Mucosa of descending colon (tissue), 3 donors: ENCODE measurements around the gene MAML2. TPM values are rescaled to one million over a fixed set of nuclear protein-coding genes. Genes with fewer than 3 reads are reported as not detected.
A peak's percentile ranks its signal among the peaks of the same experiment; 100 is the strongest.

Experiments used
- ATAC-seq: fragments of 200-7000 bp; cut with Tn5 transposase; one replicate; pipeline ENCODE4 v1.9.1; 2020; ENCODE audit warnings: mild to moderate bottlenecking, moderate library complexity
- DNase-seq, 3 donors: peaks; one replicate each; pipeline ENCODE4 v3.0.0-alpha.2; 2020
- H3K36me3 ChIP-seq: fragments of 200-600 bp; one replicate; pipeline ENCODE4 v1.8.0; 2021; ENCODE audit warnings: low read depth, mild to moderate bottlenecking
- H3K4me1 ChIP-seq: fragments of 200-600 bp; one replicate; pipeline ENCODE4 v1.8.0; 2021; ENCODE audit warnings: low read depth, mild to moderate bottlenecking
- H3K4me3 ChIP-seq: fragments of 200-600 bp; one replicate; pipeline ENCODE4 v1.8.0; 2021; ENCODE audit warnings: mild to moderate bottlenecking
- H3K9me3 ChIP-seq: fragments of 200-600 bp; one replicate; pipeline ENCODE4 v1.8.0; 2021; ENCODE audit warnings: mild to moderate bottlenecking
- CTCF ChIP-seq: fragments of 200-600 bp; IDR thresholded peaks from one replicate; pipeline ENCODE4 v1.8.0; 2022; ENCODE audit warnings: antibody characterized with exemption, mild to moderate bottlenecking
- intact Hi-C, 2 donors: fragments of 100-400 bp; cut with DNase I in 1 of 2; cut with micrococcal nuclease in 1 of 2; formaldehyde crosslinking; loops; one replicate each; pipeline versions ENCODE4 v1.11.0 to v1.11.1; 2022; cut with DNase I, micrococcal nuclease
- total RNA-seq, 3 donors: library from RNA; stranded (reverse); fragmentation: NEBNext Ultra II Directional in 2 of 3; extraction: Animal tissue kit (Norgen Biotek cat#: 25700) in 2 of 3; gene quantifications; one replicate each; pipeline versions ENCODE4 v1.2.1 to v1.2.4, GENCODE V29; 2021 to 2023
- donor health status: DM: no; HTN: no; CAD: no; lungs with moderate emphysema.
- donor health status: DM: no; HTN: no; CAD: no.
- donor health status: DM: no; HTN: yes; CAD: no.

MAML2 gene
- total RNA-seq, 3 donors from 2014 or later, result 15.2 to 26.4 (median 15.8) TPM

GRCh38 chr11:96043291-96043690 is 299.7 kb downstream of the MAML2 start:
- no peaks in the 10 kb centered on the region for H3K36me3 ChIP-seq
- no peak overlapping the region for H3K4me3 ChIP-seq
- H3K9me3 ChIP-seq, result no peaks in the 10 kb centered on the region
- intact Hi-C loops, result no loop called here
- no peak for ATAC-seq
- DNase-seq, result no peak
- no peak for TF ChIP-seq CTCF
- H3K4me1 ChIP-seq, result no peaks in the 10 kb centered on the region

GRCh38 chr11:96038046-96038445 is 304.9 kb downstream of the MAML2 start:
- ATAC-seq, result no peak
- intact Hi-C loops, result no loop called here
- TF ChIP-seq CTCF, result no peak
- H3K9me3 ChIP-seq, result no peaks in the 10 kb centered on the region
- DNase-seq, result no peak
- H3K4me1 ChIP-seq, result peaks cover 6% of the 10 kb centered on the region
- H3K36me3 ChIP-seq, result no peaks in the 10 kb centered on the region
- no peak overlapping the region for H3K4me3 ChIP-seq

- peaks cover 6% of the 10 kb centered on the region for H3K4me1 ChIP-seq
- no peak for TF ChIP-seq CTCF
- peak; percentile 69 for ATAC-seq
- H3K36me3 ChIP-seq, result no peaks in the 10 kb centered on the region
- no peak for DNase-seq
- no peaks in the 10 kb centered on the region for H3K9me3 ChIP-seq
- intact Hi-C loops, result no loop called here
- H3K4me3 ChIP-seq, result no peak overlapping the region
Observed at GRCh38 chr11:96037405-96037949, 305.5 kb downstream of the MAML2 start.

DNA sequence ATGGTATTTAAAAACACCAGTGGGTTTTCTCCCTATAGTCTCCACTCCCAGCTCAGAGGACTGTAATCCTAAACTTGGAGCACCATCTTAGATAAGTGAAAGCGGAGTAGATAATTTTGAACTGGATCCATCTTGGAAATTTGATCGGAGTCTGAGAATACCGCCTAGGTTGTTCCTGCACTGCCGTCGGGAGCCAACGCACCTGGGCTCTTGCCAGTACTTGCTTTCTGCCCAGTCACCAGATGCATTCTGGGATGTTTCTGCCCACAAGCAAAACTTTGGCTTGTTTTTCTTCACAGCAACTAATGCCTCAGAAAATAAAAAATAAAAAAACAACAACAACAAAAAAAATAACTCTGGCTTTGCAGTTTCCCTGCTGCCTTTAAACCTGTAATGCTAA is 306.1 kb downstream of the MAML2 start:
- Histone ChIP-seq H3K4me1 (peaks cover 6% of the 10 kb centered on the region), H3K36me3 (no peaks in the 10 kb centered on the region), H3K9me3 (no peaks in the 10 kb centered on the region), H3K4me3 (no peak overlapping the region)
- intact Hi-C loops, result no loop called here
- no peak for TF ChIP-seq CTCF
- DNase-seq (no peak), ATAC-seq (no peak)

DNA sequence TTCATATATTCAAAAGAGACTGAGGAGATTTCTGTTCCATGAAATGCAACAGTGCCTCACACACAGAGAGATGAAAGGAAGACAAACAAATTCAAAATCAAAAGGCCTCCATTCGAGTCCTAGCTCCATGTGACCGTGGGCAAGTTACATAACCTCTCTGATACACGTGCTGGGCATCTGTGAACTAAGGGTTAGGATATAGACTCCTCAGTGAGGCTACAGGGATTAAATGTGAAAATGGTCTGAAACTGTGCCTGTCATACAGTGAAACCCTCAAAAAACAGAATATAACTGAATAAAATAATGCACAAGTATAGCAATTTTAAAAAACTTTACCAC is 307.3 kb downstream of the MAML2 start:
- DNase-seq (no peak), ATAC-seq (no peak)
- Histone ChIP-seq H3K4me3 (no peak overlapping the region), H3K4me1 (peaks cover 6% of the 10 kb centered on the region), H3K9me3 (no peaks in the 10 kb centered on the region), H3K36me3 (no peaks in the 10 kb centered on the region)
- intact Hi-C loops, result no loop called here
- TF ChIP-seq CTCF, result no peak
